Stimulated activated CD4-positive, alpha-beta T cell treated with anti-CD3 and anti-CD28 coated beads, Interleukin-2, amount 100 ng/mL, for 48 hours (primary cell): ENCODE measurements around the gene CLK1.

Experiments used
- DNase-seq, 2 donors: peaks; one replicate each; pipeline ENCODE4 v3.0.0-alpha.2; 2020

CLK1 gene

GRCh38 chr2:200810252-200810997 is 54.0 kb downstream of the CLK1 start:
- no peak for DNase-seq

GRCh38 chr2:200809506-200810251 is 54.8 kb downstream of the CLK1 start:
- DNase-seq = no peak
